Type B pancreatic cell (in vitro differentiated cells): ENCODE data around the gene TRMT1. TPM values are rescaled to one million over a fixed set of nuclear protein-coding genes. Genes with fewer than 3 reads are reported as not detected.

Source experiments
- DNase-seq: peaks from one replicate; pipeline ENCODE4 v3.0.0; 2021; ENCODE audit warnings: mixed read lengths; ENCODE audit not compliant: unreplicated experiment; ENCODE audit errors: extremely low spot score
- H3K27ac Mint-ChIP-seq: 2 replicates; pipeline ENCODE4 v1.8.0; 2021; ENCODE audit warnings: mild to moderate bottlenecking, mixed read lengths
- H3K27me3 Mint-ChIP-seq: 2 replicates; pipeline ENCODE4 v1.8.0; 2021; ENCODE audit warnings: mixed read lengths
- H3K36me3 Mint-ChIP-seq: 2 replicates; pipeline ENCODE4 v1.8.0; 2021; ENCODE audit warnings: mixed read lengths
- H3K4me1 Mint-ChIP-seq: one replicate; pipeline ENCODE4 v1.8.0; 2021; ENCODE audit warnings: mixed read lengths; ENCODE audit not compliant: unreplicated experiment
- H3K4me3 Mint-ChIP-seq: 2 replicates; pipeline ENCODE4 v1.8.0; 2021; ENCODE audit warnings: mild to moderate bottlenecking, mixed read lengths
- H3K9me3 Mint-ChIP-seq: 2 replicates; pipeline ENCODE4 v1.8.0; 2021; ENCODE audit warnings: mixed read lengths
- total RNA-seq: library from RNA; stranded (reverse); gene quantifications from 2 replicates; pipeline ENCODE4 v1.2.1, GENCODE V29; 2021; ENCODE audit warnings: low replicate concordance
- TF ChIP-seq, protein P1 (sequence below): fragments of 200-600 bp; sonication (generic); conservative IDR thresholded peaks from 2 replicates; pipeline ENCODE4 v1.5.0; 2021; ENCODE audit warnings: antibody characterized with exemption, mild to moderate bottlenecking

TRMT1 gene
- total RNA-seq, 1 donor from 2014 or later: 69.7 TPM

- no peaks in the 10 kb centered on the region for H3K36me3 Mint-ChIP-seq
- no peaks in the 10 kb centered on the region for H3K9me3 Mint-ChIP-seq
- TF ChIP-seq, protein P1, sequence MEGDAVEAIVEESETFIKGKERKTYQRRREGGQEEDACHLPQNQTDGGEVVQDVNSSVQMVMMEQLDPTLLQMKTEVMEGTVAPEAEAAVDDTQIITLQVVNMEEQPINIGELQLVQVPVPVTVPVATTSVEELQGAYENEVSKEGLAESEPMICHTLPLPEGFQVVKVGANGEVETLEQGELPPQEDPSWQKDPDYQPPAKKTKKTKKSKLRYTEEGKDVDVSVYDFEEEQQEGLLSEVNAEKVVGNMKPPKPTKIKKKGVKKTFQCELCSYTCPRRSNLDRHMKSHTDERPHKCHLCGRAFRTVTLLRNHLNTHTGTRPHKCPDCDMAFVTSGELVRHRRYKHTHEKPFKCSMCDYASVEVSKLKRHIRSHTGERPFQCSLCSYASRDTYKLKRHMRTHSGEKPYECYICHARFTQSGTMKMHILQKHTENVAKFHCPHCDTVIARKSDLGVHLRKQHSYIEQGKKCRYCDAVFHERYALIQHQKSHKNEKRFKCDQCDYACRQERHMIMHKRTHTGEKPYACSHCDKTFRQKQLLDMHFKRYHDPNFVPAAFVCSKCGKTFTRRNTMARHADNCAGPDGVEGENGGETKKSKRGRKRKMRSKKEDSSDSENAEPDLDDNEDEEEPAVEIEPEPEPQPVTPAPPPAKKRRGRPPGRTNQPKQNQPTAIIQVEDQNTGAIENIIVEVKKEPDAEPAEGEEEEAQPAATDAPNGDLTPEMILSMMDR: no peak
- no peak overlapping the region for H3K4me3 Mint-ChIP-seq
- H3K27ac Mint-ChIP-seq: no peak overlapping the region
- peaks cover 5% of the 10 kb centered on the region for H3K4me1 Mint-ChIP-seq
- H3K27me3 Mint-ChIP-seq: peaks cover 68% of the 10 kb centered on the region
- DNase-seq: no peak
These were observed 23.8 kb downstream of the TRMT1 start for GRCh38 chr19:13092606-13093235.

DNA sequence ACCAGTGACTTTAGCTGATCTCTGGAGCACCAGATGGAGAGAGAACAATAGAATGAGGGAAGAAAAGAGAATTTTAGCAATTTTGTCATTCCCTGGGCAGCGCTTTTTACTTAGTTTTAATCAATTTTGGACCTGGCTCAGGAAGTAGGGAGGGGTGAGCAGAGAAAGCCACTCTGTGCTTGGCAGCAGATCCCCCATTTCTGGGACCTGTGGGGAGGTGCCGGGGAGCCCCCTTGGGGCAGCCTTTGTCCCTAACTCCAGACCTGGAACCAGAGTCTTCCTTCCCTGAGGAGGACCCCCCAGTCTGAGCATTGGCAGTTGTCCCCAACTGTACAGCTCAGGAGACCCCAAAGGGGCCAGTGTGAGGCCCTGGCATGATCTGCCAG lies 24.4 kb downstream of the TRMT1 start:
- Mint-ChIP-seq H3K4me1 (peaks cover 5% of the 10 kb centered on the region), H3K27ac (no peak overlapping the region), H3K27me3 (peaks cover 65% of the 10 kb centered on the region), H3K9me3 (no peaks in the 10 kb centered on the region), H3K36me3 (no peaks in the 10 kb centered on the region), H3K4me3 (no peak overlapping the region)
- TF ChIP-seq, protein P1: no peak
- no peak for DNase-seq

GRCh38 chr19:13091400-13092157 lies 25.0 kb downstream of the TRMT1 start:
- H3K36me3 Mint-ChIP-seq: no peaks in the 10 kb centered on the region
- DNase-seq: no peak
- H3K4me1 Mint-ChIP-seq: peaks cover 5% of the 10 kb centered on the region
- TF ChIP-seq, protein P1: no peak
- no peak overlapping the region for H3K4me3 Mint-ChIP-seq
- no peak overlapping the region for H3K27ac Mint-ChIP-seq
- peaks cover 65% of the 10 kb centered on the region for H3K27me3 Mint-ChIP-seq
- no peaks in the 10 kb centered on the region for H3K9me3 Mint-ChIP-seq

DNA sequence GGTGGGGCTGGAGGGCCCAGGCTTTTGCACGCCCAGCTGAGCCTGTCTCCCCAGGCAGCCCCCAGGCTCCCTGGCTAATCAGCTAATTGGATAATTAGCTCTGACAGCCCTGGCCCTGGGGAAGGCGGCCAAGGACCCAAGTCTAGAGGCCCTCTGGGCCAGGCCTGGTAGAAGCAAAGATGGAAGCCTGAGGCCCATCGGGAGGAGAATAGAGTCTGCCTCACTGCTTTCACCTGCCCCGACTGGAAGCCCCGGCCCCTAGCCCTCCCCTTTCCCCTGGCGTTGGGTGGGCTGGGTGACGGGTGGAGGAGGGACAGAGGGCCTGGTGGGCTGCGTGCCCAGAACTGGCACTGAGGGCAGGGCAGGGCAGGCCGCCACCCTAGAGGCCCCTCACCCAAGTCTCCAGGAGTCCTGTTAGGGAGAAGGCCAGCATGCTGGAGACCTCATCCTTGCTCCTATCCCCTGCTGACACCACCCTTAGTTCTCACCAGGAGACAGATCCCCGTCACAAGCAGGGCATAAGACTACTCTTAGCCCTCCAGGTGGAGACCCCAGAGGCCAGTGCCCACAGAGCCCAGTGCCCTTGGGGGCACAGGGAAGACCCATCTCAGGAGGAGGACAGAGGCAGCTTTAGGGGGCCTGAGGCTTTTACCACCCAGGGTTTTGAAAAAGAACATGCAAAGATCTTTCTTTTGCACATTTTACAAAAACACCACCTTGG lies 25.9 kb downstream of the TRMT1 start:
- peaks cover 5% of the 10 kb centered on the region for H3K4me1 Mint-ChIP-seq
- DNase-seq: no peak
- no peak overlapping the region for H3K4me3 Mint-ChIP-seq
- no peaks in the 10 kb centered on the region for H3K36me3 Mint-ChIP-seq
- H3K27me3 Mint-ChIP-seq: peaks cover 64% of the 10 kb centered on the region
- no peaks in the 10 kb centered on the region for H3K9me3 Mint-ChIP-seq
- no peak overlapping the region for H3K27ac Mint-ChIP-seq
- TF ChIP-seq, protein P1: no peak

GRCh38 chr19:13089857-13090507 lies 26.6 kb downstream of the TRMT1 start:
- no peaks in the 10 kb centered on the region for H3K36me3 Mint-ChIP-seq
- H3K4me1 Mint-ChIP-seq: peaks cover 6% of the 10 kb centered on the region
- H3K4me3 Mint-ChIP-seq: no peak overlapping the region
- TF ChIP-seq, protein P1: no peak
- H3K27me3 Mint-ChIP-seq: peaks cover 69% of the 10 kb centered on the region
- H3K27ac Mint-ChIP-seq: no peak overlapping the region
- no peaks in the 10 kb centered on the region for H3K9me3 Mint-ChIP-seq
- DNase-seq: no peak
